Stimulated activated CD4-positive, alpha-beta T cell treated with anti-CD3 and anti-CD28 coated beads, TNF-alpha, amount 100 ng/mL, for 1 hour (primary cell): ENCODE data around the gene PTP4A2.
"Not testable (repeated sequence)": the region's sequence is repeated elsewhere in the genome, so short reads cannot be mapped to it uniquely, and the experiment has no call there.

Source experiments
- DNase-seq, 3 donors: peaks; one replicate each; pipeline ENCODE4 v3.0.0-alpha.2; 2020; ENCODE audit warnings: low read depth in 3 of 3, low spot score in 1 of 3

Gene PTP4A2

DNA sequence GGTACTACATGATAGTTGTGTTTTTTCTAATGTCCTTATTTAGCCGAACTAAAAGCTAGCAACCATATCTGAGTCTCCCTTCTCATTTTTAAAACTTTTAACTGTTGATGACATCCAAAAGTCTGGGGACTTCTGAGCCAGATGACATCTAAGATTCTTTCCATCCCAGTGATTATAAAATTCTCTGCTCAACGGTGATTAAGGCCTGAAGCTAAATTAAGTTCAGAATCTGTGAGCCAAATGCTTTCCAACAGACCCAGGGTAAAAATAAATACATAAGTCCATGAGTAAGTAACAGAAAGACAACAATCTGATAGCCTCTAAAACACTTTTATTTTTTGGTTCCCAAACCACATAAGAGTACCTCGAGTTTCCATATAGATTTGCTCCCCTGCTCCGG, 13.1 kb upstream of the PTP4A2 start:
- no peak for DNase-seq

DNA sequence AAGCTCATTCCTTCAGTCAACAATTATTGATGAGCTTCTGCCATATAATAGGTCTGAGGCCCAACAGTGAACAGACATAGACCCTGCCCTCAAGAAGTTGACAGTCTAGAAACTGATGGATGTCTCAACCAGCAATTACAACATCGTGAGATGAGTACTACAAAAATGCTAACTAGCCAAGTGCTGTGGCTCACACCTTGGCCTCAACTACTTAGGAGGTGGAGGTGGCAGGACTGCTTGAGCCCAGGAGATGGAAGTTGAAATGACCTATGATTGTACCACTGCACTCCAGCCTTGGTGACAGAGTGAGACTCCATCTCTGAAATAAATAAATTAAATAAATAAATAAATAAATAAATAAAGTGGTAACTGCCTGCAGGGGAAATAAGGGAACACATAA, 11.7 kb upstream of the PTP4A2 start:
- DNase-seq, result no peak

DNA sequence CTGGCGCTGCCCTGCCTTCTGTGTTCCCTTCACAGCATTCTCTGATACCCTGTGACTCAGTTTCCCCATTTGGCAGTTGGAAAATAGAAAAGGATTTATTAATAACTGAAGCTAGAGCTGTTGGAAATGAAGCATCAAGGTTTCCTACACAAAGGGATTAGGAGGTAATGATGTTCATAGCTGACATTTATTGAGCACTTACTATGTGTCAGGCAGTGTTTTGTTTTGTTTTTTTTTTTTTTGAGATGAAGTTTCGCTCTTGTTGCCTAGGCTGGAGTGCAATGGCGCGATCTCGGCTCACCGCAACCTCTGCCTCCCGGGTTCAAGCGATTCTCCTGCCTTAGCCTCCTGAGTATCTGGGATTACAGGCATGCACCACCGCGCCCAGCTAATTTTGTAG, 7.5 kb upstream of the PTP4A2 start:
- DNase-seq, result not testable (repeated sequence)

DNA sequence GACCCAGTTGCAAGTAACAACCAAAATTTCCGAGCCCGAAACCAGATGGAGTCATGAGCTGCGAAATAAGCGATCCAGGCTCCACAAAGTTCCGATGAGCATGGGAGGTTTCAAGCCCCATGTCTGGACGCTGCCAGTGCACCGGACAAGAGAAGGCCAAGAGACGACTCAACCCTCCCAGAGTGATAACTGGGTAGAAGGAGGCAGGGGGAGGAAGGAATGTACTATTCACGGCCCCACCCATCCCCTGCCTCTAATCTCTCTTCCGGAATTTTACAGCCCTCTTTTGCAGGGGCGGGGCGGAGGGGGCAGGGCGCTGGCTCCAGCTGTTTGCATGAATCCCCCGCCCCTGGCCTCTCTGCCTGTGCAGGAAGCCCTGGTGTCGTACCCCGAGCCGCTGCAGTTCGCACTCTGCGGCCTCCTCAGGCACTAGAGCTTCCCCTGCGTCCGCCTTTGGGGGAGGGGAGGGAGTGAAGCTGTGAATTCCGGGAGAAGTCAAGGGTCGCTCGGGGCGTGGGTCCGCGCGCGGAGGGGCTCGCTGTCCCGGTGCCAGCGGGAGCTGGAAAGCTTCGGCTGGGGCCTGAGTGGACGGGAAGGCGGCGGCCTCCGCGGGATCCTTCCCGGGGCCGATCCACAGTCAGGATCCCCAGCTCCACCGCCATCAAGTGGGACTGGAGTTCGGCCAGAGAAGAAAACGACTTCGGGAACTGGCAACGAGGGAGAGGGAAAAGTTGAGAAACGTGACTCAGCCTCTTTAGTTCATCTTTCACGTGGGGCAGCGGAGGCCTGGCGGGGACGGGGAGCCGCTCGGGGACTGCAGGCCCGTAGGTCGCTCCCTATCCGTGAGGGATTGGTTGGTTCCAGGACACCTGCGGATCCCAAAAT, 6.3 kb upstream of the PTP4A2 start:
- peak in 2 of 3 donors; percentile 54 to 55 for DNase-seq

DNA sequence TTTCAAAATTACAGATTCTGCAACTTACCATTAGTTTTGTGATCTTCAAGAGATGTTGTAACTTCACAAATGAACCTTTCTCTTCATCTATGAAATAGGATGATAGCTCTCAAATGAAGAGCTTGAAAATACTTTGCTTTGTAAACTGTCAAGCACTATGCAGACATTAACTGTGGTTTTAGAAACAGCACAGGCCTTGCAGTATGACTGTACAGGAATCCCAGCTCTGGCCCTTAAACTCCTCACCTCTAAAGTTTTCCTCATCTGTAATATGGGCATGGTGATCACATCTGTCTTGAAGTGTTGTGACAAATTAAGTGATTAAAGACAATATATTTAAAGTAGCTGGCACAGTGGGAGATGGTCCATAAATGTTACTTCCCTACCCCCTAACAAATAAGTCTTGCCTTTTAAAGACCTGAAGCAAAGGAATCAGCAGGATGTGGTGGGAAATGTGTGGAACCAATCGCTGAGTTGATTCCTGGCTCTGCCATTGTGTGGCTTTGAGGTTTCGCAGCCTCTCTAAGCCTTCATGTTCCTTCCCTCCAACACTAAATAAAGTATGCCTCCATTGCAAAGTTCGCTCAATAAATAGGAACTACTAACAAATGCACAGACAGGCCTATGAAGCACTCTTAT, 5.5 kb upstream of the PTP4A2 start:
- no peak for DNase-seq

DNA sequence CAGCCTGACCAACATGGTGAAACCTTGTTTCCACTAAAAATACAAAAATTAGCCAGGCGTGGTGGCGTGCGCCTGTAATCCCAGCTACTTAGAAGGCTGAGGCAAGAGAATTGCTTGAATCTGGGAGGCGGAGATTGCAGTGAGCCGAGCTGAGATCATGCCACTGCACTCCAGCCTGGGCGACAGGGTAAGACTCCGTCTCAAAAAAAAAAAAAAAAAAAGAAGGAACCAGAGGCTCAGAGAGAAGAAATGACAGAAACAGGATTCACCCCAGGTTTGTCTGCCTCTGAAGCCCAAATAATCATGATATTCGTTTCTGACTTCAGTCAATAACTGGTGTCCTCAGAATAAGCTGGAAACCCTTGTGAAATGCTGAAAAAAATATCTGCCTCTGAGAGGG, 3.9 kb upstream of the PTP4A2 start:
- not testable (repeated sequence) for DNase-seq

DNA sequence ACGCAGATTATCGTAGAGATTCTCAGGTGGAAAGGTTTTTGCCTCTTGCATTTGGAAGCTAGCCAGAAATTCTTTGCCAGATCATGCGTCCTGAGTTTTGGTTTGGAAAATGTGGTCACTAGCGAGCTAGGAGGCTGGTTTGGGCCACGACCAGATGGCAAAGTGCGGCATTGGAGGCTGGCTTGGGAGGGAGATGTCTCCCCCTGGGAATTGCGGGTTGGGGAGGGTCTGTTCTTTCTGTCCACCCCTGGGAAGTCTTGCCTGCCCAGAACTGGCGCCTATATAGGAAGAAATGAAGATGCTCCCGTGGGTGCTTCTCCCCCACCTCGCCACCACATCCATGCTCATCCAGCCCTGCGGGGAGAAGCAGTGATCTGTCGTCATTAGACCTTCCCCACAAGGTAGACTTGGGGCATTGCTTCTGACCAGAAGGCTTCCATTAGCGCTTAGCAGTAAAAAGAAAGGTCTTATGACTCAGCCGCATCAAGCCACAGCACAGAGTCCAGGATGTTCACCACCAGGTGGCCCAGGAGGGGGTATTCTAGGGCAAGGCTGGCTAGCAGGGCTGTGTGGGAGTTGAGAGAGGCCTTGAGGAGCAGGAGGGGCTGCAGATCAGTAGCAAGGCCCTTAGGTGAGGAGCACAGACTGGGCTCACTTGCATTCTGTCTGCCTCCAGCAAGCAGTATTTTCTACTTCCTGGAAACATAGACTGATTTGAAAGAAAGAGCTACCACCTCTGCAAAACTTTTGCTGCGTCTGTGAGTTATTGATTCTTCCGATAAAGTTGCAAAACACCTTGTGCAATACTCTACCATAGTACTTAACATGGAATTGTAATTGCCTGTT, 1.5 kb upstream of the PTP4A2 start:
- DNase-seq, result peak; percentile 43 to 58 (median 52)

DNA sequence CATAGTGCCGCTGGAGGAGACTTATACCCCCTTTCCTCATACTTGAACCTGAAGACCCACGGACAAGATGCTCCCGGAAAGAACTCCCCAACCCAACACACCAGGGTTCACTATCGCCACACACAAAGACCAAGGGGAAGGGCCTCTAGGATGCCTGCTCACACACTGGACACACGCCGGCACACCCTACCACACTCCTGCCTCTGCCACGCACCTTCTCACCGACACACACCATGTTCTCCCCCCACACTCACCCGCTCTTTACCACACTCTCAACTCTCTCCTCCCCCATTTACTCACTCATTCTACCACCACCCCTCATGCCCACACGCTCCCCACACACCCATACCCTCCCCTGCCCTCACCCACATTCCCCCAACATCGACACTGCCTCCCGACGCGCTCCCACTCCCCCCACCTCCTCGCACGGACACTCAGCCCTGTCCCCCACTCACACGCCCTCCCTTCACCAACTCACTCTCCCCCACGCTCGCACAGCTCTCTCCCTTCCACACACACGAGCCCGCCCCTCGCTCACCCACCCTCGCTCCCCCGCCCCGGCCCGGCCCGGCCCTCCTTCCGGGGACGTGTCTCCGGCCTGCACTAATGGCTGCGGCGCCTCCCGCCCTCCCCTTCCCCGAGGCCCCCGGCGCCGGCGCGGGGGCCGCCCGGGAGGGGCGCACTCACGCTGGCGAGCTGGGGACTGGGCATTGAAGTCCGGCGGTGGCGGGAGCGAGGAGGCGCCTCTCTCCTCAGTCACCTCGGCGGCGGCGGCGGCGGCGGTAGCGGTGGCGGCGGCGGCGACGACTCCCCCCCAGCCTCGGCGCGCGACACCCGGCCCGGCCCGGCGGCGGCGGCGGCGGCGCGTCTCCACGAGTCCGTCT, 626 bp downstream of the PTP4A2 start:
- peak; percentile 58 to 67 (median 59) for DNase-seq

DNA sequence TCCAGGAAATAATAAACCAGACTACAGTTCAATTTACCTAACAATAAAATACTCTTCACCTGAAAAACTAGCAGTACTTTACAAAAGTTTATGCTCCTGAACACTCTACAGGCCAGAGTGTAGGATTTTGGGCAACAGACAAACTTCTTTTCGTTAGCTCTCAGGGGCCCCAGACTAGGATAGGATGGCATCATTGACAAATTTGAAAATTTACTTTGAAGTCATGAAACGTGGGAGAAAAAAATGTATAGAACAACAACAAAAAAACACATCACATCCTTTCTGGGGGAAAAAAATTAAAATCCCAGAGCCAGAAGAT, 1.2 kb downstream of the PTP4A2 start:
- DNase-seq, result no peak

DNA sequence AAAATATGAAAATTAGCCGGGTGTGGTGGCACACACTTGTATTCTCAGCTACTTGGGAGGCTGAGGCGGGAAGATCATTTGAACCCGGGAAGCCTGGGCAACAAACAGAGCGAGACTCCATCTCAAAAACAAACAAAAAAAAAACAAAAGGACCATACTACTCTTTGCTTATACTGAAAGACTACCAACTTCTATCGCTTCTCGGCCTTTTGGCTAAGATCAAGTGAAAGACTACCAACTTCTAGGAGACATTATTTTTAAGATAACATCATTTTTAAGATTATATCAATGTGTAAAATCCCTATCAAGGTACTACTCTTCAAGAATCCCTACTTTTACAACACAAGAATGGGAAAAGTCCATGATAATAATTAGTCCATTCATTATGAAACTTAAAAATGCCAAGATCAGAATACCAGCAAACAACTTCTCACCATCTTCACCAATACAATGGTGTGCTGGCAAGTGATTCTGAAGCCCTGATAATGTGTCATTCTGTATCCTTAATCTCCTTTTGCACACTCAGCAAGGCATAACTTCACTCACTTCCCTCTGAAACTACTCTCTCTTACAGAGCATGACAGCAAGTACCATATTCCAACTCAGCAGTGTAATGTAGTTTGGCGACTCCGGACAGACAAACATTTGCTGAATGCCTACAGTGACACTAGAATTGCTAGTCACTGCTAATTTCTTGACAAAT, 1.7 kb downstream of the PTP4A2 start:
- no peak for DNase-seq

DNA sequence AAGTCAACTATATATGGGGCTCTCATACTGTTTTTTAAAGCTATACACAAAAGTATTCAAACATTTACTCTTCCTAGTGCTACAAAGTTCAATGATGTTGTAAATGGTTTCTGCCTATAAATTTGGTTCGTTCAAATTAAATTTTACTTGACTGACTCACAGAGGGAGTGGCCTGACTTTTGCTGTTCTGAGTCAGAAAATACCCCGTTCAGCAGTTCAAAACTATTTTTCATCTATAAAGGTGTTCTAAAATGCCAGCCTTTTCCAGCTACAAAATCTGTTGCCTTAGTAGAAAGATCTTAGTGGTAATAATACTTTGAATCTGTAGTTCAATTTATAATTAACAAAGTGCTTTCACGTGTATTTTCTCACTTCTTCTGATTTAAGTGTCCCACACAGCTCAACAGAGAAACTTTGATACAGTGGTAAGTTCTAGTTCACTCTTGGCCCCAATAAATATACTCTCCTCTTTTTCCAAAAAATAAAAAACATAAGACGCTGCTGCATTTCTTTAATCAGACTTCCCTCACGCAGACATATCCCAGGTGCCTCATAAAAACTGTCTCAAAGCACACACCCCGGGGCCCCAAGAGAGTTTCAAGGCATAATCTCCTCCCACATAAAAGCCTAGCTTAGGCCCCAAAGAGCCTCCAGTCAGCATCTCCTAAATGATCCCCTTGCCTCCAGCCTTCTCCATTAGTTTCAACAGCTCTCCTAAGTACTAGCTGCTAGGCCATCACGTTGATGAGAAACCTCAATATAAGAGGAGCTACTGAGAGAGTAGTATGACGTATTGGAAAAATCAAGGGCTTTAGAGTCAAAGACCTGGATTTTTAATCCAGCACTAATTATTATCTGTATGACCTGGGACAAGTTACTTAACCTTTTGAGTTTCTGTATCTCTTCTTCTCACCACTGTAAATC, 3.2 kb downstream of the PTP4A2 start:
- no peak for DNase-seq

DNA sequence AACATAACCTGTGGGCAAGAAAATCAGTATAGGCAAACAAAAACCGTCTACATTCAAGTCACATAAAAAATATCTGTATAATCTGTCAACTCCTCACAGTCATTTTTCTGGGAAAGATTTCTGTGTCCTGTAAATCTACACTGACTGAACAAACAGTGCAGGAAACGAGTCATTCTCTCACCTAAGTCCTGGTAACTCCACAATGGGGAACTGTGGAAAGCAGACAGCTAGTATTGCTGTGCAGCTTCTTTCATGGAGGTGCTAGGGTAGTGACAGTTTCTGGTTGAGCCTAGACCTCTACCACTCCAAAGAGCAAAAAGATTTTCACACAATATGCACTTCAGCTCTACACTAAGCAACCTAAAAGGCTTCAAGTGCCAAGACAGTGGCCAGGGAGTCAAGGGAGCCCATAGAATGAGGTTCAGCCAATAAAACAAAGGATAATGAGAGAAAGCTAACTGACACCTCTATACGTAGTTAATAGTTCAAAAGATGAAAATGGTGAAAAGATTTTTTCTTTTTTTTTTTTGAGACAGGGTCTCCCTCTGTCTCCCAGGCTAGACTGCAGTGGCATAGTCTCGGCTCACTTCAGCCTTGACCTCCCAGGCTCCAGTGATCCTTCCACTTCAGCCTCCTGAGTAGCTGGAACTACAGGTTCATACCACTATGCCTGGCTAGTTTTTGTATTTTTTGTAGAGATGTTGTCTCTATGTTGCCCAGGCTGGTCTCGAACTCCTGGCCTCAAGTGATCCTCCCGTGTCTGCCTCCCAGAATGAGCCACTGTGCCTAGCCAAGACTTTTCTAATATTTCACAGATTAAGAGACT, 5.5 kb downstream of the PTP4A2 start:
- DNase-seq, result no peak

DNA sequence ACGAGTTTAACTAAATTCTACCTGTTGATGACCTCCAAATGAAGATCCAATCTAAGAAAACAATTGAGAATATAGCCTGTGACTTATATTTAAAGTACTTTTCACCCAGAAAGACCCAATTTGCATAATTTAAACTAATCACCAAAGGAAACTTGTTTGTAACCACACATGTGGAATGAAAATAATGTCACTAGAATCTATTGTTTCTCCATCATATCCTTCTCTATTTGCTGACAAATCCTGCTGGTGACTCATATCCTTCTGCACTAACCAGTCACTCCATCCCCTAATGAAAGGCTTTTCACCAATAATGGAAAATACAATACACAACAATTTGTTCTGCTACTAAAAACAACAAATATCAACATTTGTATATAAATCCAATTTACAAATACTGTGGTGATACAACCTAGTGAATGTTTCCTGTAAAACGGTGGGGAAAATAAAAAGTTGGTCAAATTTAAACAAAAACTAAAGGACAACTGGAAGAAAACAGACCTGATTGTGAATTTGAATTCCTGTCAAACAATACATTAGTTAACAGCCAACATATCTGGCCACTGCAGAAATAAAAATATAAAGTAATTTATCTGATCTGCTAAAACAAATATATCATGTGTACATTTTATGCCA, 6.5 kb downstream of the PTP4A2 start:
- DNase-seq, result no peak

DNA sequence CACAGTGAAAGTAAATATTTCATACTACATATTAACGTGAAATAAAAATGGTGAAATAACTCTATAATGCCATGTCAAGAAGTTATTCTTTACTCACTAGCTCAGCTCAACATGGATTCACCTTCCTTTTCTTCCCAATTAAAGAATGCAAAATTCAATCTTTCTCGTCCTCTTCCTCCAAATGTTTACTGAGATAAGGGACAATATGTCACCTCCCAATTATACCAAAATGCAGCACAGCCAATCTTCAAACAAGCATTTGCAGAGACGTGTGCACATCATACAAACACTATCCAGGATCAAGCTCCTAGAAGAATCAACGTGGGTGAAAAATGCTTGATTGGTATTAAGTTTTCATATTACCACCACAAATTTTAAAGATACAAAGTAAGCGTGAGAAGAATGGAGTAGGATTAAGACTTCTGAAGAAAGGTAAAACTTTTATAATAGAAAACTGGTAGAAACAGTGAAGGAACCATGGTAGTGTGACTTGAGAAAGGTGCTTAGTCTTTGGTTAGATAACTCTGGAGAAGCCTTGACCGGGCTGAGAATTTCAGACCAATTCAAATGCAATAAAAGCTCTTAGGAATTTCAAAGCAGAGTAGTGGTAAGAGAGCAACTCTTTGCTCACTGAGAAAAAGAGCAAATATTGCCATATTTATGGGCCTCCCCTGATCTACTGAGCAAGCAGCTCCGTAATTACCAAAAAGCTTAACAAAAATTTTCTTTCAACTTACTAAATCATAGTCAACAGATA, 7.2 kb downstream of the PTP4A2 start:
- DNase-seq, result no peak

DNA sequence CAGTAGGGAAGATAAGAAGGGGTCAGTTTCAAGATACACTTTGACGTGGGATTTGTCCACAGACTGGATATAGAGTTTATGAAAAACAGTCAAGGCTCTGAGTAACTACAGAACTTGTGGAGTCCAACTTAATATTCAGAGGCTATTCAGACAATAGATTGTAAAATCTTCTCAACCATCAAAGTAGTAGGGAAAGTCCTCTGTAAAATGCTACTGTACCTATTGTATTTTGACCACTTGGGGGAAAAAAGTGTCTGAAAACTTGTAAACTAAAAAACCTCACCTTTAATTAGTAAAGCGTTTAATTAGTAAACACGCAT, 10.5 kb downstream of the PTP4A2 start:
- DNase-seq, result no peak

DNA sequence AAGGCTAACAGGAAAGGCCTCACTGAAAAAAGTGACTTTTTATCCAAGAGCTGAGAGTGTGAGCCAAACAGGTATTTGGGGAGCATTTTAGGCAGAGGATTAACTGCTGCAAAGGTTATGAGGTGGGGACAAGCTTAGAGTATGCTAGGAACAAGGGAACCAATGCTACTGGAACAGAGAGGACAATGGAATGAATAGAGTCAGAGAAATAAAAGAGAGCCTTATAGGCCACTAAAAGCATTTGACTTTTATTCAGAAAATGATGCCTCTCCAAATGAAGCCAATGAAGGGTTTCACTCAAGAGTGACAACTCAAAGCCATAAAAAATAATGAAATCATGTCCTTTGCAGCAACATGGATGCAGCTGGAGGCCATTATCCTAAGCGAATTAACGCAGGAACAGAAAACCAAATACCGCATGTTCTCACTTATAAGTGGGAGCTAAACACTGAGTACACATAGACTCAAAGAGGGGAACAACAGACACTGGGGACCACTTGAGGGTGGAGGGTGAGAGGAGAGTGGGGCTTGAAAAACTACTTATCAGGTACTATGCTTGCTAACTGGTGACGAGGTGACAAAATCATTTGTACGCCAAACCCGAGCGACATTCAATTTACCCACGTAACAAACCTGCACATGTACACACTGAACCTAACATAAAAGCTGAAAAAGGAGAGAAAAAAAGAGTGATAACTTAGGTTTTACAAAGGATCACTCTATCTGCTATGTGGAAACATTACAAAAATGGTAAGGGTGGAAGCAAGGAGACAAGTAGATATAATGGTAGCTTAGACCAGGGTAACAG, 11.1 kb downstream of the PTP4A2 start:
- DNase-seq, result no peak

DNA sequence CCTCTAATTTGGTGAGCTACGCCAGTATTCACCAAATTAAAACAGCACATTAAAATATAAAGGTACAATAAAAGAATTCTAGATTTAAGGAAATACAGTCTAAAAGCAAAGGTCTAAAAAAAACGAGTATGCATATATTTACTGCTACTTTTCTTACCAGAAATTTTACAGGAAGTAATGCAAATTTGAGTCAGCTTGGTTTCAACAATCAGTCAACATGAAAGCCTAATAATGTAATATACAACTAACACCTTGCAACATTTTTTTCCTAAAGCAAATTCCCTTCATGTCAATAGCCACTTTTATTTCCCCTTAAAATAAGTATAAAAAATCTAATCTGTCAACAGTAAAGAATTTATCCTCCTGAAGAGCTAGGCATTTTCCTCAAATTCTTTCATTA, 11.9 kb downstream of the PTP4A2 start:
- no peak for DNase-seq
